GM12878 (cell line): Measurements from ENCODE around the gene KRTAP5-7. TPM values are rescaled to one million over a fixed set of nuclear protein-coding genes. Genes with fewer than 3 reads are reported as not detected.

Source experiments
- ATAC-seq: fragments of 200-7000 bp; cut with Tn5 transposase; 3 replicates; pipeline ENCODE4 v1.9.1; 2020; ENCODE audit warnings: mild to moderate bottlenecking, moderate library complexity
- BruUV-seq: library from RNA; stranded (reverse); fragments of 400-500 nt; replicated peaks from 2 replicates; lab custom pipeline; 2021; lab: Mats Ljungman, UMichigan
- CTCF ChIA-PET: fragments of 300-600 bp; sonication (Branson Sonifier 250); formaldehyde crosslinking; extraction: SDS; loops from one replicate; lab custom pipeline; 2021; ENCODE audit warnings: inconsistent platforms; lab: Yijun Ruan, JAX
- POLR2A ChIA-PET: fragments of 350-600 bp; formaldehyde crosslinking; extraction: SDS; loops from one replicate; lab custom pipeline; 2021; ENCODE audit warnings: inconsistent platforms; lab: Charles Lee
- RAD21 ChIA-PET: fragments of 300-600 bp; sonication (Branson Sonifier 250); formaldehyde crosslinking; loops from one replicate; lab custom pipeline; 2023; ENCODE audit warnings: antibody characterized with exemption; ENCODE audit not compliant: unreplicated experiment; lab: Charles Lee
- SMC1A ChIA-PET: fragments of 300-600 bp; sonication (Branson Sonifier 250); formaldehyde crosslinking; loops from one replicate; lab custom pipeline; 2023; ENCODE audit not compliant: unreplicated experiment, uncharacterized antibody; lab: Charles Lee
- DNase-seq: peaks from one replicate; pipeline ENCODE4 v3.0.0-alpha.2; 2011; ENCODE audit warnings: low read depth, low spot score
- FAIRE-seq: peaks from 3 replicates; lab custom pipeline; 2011; peaks lifted over from hg19 to GRCh38; lab: Jason Lieb, UNC
- H2AFZ ChIP-seq: 2 replicates; pipeline ENCODE4 v1.6.0; 2011; ENCODE audit warnings: low read depth, low read length, control low read depth; ENCODE audit not compliant: control insufficient read depth
- H3K27ac ChIP-seq: 2 replicates; pipeline ENCODE4 v1.5.1; 2011; ENCODE audit warnings: control low read depth; ENCODE audit not compliant: control insufficient read depth, insufficient read depth
- H3K27me3 ChIP-seq, 2 experiments: replicated peaks in 1 of 2; 2 replicates each; pipeline versions ENCODE4 v1.6.0 to v1.6.1; 2011; ENCODE audit warnings: low read length in 1 of 2; ENCODE audit not compliant: control insufficient read depth in 2 of 2, insufficient read depth in 2 of 2
- H3K36me3 ChIP-seq, 2 experiments: 2 replicates each; pipeline ENCODE4 v1.5.1; 2011; ENCODE audit warnings: low read length in 1 of 2; ENCODE audit not compliant: control insufficient read depth in 2 of 2, insufficient read depth in 2 of 2
- H3K4me1 ChIP-seq: 2 replicates; pipeline ENCODE4 v1.6.1; 2011; ENCODE audit warnings: mild to moderate bottlenecking, low read length, moderate library complexity, mixed read lengths; ENCODE audit not compliant: control insufficient read depth, insufficient read depth
- H3K4me2 ChIP-seq: 2 replicates; pipeline ENCODE4 v1.6.0; 2011; ENCODE audit warnings: control low read depth; ENCODE audit not compliant: control insufficient read depth, insufficient read depth
- H3K4me3 ChIP-seq: fragments of 200-600 bp; sonication (generic); 2 replicates; pipeline ENCODE4 v1.5.1; 2016
- H3K79me2 ChIP-seq: 2 replicates; pipeline ENCODE4 v1.6.0; 2011; ENCODE audit warnings: low read length; ENCODE audit not compliant: control insufficient read depth, insufficient read depth
- H3K9ac ChIP-seq: 2 replicates; pipeline ENCODE4 v1.8.0; 2011; ENCODE audit warnings: low read length, control low read depth, mixed read lengths; ENCODE audit not compliant: control insufficient read depth, insufficient read depth
- H3K9me3 ChIP-seq: replicated peaks from 3 replicates; pipeline ENCODE4 v1.5.1; 2011; ENCODE audit warnings: mild to moderate bottlenecking, low read length; ENCODE audit not compliant: control insufficient read depth, insufficient read depth
- H4K20me1 ChIP-seq: 2 replicates; pipeline ENCODE4 v1.6.0; 2011; ENCODE audit not compliant: control insufficient read depth, insufficient read depth
- ASH2L ChIP-seq: fragments of 300-600, 200-600 bp; sonication (generic); IDR thresholded peaks from 2 replicates; pipeline ENCODE4 v1.6.1; 2017; ENCODE audit warnings: low read depth, mild to moderate bottlenecking, borderline replicate concordance
- BHLHE40 ChIP-seq, 2 experiments: fragments of 450-650 bp in 1 of 2; IDR thresholded peaks; 2 replicates each; pipeline ENCODE4 v1.6.1; 2011 to 2017; ENCODE audit warnings: low read depth in 2 of 2, borderline replicate concordance in 1 of 2, improper control_type of control experiment in 1 of 2, low read length in 1 of 2, mild to moderate bottlenecking in 1 of 2
- EP300 ChIP-seq, 2 experiments: fragments of 150-350 bp in 1 of 2; IDR thresholded peaks; 2 replicates each; pipeline ENCODE4 v1.6.1; 2011 to 2012; ENCODE audit warnings: low read depth in 2 of 2, low read length in 2 of 2, borderline replicate concordance in 1 of 2, improper control_type of control experiment in 1 of 2, inconsistent platforms in 1 of 2; ENCODE audit not compliant: control insufficient read depth in 1 of 2
- HCFC1 ChIP-seq: fragments of 150-350 bp; IDR thresholded peaks from 2 replicates; pipeline ENCODE4 v1.6.1; 2014; ENCODE audit warnings: low read length
- JUND ChIP-seq: IDR thresholded peaks from 2 replicates; pipeline ENCODE4 v1.6.1; 2012; ENCODE audit warnings: low read depth, mild to moderate bottlenecking, low read length, improper control_type of control experiment, moderate library complexity
- MYB ChIP-seq: fragments of 150-350 bp; IDR thresholded peaks from 2 replicates; pipeline ENCODE4 v1.6.1; 2014; ENCODE audit warnings: mild to moderate bottlenecking, low read depth, low read length, borderline replicate concordance
- NR2C1 ChIP-seq: fragments of 450-650 bp; IDR thresholded peaks from 2 replicates; pipeline ENCODE4 v1.6.1; 2017; ENCODE audit warnings: antibody characterized with exemption, mild to moderate bottlenecking, moderate library complexity
- PAX5 ChIP-seq: IDR thresholded peaks from 2 replicates; pipeline ENCODE4 v1.6.1; 2011; ENCODE audit warnings: low read depth, low read length, borderline replicate concordance
- SMC3 ChIP-seq: IDR thresholded peaks from 2 replicates; pipeline ENCODE4 v1.6.1; 2011; ENCODE audit warnings: low read length, improper control_type of control experiment, borderline replicate concordance
- WGBS: methylation state at CpG from one replicate; pipeline ENCODE4 v1.1.6; 2016; ENCODE audit warnings: low lambda C conversion rate; ENCODE audit not compliant: insufficient replicate concordance, insufficient coverage; ENCODE audit errors: missing lambda C conversion rate; 5-methylcytosine and 5-hydroxymethylcytosine counted together
- in situ Hi-C: fragments of 300-500 bp; cut with MboI; formaldehyde crosslinking; loops from 9 replicates; pipeline ENCODE4 v1.14.3; 2018; ENCODE audit warnings: mixed read lengths
- intact Hi-C: fragments of 100-400 bp; cut with micrococcal nuclease; formaldehyde crosslinking; loops from one replicate; pipeline ENCODE4 v1.14.2; 2022; ENCODE audit not compliant: unreplicated experiment
- polyA plus RNA-seq, 11 experiments: library from polyadenylated mRNA; depleted of rRNA in 4 of 11; unstranded in 6 of 11; stranded (reverse) in 5 of 11; fragments of >200 nt; fragmentation: Nextera tagmentation in 4 of 11; fragmentation: Illumina TruSeq in 1 of 11; extraction: Ambion mirVana in 4 of 11; extraction: Trizol in 1 of 11; gene quantifications; 1 replicate in 1 of 11; 2 replicates in 10 of 11; pipeline versions ENCODE4 v1.2.1 to v1.2.3, GENCODE V29; 2011 to 2016; ENCODE audit warnings: inconsistent platforms in 2 of 11, missing spikeins in 2 of 11, low read depth in 1 of 11
- total RNA-seq, 4 experiments: library from RNA; depleted of rRNA in 3 of 4; stranded (reverse); fragments of >200 nt in 3 of 4; fragmentation: Illumina TruSeq in 1 of 4; extraction: Trizol in 1 of 4; gene quantifications; 2 replicates each; pipeline versions ENCODE4 v1.2.1 to v1.2.3, GENCODE V29; 2013 to 2021
- TF ChIP-seq, protein P1 (sequence below): fragments of 450-650 bp; IDR thresholded peaks from 2 replicates; pipeline ENCODE4 v1.6.1; 2017; ENCODE audit warnings: low read depth, mild to moderate bottlenecking, moderate library complexity
- TF ChIP-seq, protein P2 (sequence below): IDR thresholded peaks from 2 replicates; pipeline ENCODE4 v1.6.1; 2012; ENCODE audit warnings: mild to moderate bottlenecking, low read depth, low read length

The KRTAP5-7 gene
- total and polyA plus RNA-seq, 10 of the 15 experiments (the other 5 are each of a cell fraction or from before 2014, with no cell fraction given): 0.07 to 0.23 (median 0.19) TPM; not detected in 6

DNA sequence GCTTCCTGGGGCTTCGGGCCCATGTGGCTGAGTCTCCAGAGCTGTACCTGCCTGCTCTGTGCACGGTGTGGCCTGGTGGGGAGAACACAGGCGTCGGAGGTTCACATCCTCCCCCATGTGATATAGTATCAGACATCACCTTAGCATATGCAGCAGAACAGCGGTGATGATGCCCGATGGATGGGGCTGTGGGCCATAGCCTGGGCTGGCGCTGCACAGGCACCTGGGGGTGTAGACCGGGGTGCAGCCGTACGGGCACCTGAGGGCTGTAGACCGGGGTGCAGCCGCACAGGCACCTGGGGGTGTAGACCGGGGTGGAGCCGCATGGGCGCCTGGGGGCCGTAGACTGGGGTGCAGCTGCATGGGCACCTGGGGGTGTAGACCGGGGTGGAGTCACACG is 44.9 kb upstream of the KRTAP5-7 start:
- 96% methylated on average over 18 of the region's 18 CpGs for WGBS
- ChIA-PET SMC1A (no interaction called here), POLR2A (no interaction called here), RAD21 (no interaction called here), CTCF (no interaction called here)
- H3K9me3 ChIP-seq: no peaks in the 10 kb centered on the region
- no peak overlapping the region for H3K27ac ChIP-seq
- peaks cover 32 to 40% of the 10 kb centered on the region in 2 experiments for H3K36me3 ChIP-seq
- no peak overlapping the region for H3K4me2 ChIP-seq
- BruUV-seq: no TSS peak
- FAIRE-seq (no peak), ATAC-seq (no peak), DNase-seq (no peak)
- TF ChIP-seq ASH2L: no peak
- TF ChIP-seq, protein P1, sequence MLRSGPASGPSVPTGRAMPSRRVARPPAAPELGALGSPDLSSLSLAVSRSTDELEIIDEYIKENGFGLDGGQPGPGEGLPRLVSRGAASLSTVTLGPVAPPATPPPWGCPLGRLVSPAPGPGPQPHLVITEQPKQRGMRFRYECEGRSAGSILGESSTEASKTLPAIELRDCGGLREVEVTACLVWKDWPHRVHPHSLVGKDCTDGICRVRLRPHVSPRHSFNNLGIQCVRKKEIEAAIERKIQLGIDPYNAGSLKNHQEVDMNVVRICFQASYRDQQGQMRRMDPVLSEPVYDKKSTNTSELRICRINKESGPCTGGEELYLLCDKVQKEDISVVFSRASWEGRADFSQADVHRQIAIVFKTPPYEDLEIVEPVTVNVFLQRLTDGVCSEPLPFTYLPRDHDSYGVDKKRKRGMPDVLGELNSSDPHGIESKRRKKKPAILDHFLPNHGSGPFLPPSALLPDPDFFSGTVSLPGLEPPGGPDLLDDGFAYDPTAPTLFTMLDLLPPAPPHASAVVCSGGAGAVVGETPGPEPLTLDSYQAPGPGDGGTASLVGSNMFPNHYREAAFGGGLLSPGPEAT: no peak
- in situ Hi-C loops (no loop called here), intact Hi-C loops (no loop called here)
- H3K79me2 ChIP-seq: no peaks in the 10 kb centered on the region
- no peaks in the 10 kb centered on the region for H3K4me1 ChIP-seq
- H2AFZ ChIP-seq: no peak overlapping the region
- no peak overlapping the region for H3K9ac ChIP-seq
- no peak overlapping the region for H3K4me3 ChIP-seq
- H3K27me3 ChIP-seq: no peaks in the 10 kb centered on the region
- no peaks in the 10 kb centered on the region for H4K20me1 ChIP-seq

DNA sequence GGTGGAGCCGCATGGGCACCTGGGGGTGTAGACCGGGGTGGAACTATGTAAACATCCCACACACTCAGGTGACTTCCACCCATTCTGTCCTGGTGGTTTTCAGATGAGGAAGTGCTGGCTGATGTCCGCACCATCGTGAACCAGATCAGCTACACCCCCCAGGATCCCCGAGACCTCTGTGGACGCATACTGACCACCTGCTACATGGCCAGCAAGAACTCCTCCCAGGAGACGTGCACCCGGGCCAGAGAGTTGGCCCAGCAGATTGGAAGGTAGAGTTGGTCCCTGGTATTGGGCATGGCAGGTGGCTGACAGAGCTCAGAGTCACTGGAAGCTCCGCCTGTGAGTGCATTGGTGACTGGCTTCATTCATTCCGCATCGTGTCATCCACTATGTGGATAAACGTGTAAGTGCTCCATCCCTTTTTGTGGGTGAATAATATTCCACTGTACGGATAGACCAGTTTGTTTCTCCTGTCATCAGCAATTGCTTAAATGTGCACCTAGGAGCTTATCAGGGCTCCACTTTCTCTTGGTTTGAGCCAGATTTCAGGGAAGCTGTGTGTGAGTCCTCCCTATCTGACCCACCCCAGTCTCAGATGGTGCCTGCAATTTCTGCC is 44.2 kb upstream of the KRTAP5-7 start:
- ChIA-PET CTCF (no interaction called here), POLR2A (no interaction called here), SMC1A (interaction anchor here (0.6 kb wide), 1 partner anchor 1684 kb away, joined by 3 read pairs; no protein-coding TSS in a partner anchor), RAD21 (no interaction called here)
- over 99% methylated on average over 13 of the region's 13 CpGs for WGBS
- Histone ChIP-seq H3K4me3 (no peak overlapping the region), H3K36me3 (peaks cover 32 to 36% of the 10 kb centered on the region in 2 experiments), H3K27ac (no peak overlapping the region), H3K9me3 (no peaks in the 10 kb centered on the region), H3K4me2 (no peak overlapping the region), H3K27me3 (no peaks in the 10 kb centered on the region), H4K20me1 (no peaks in the 10 kb centered on the region), H3K4me1 (no peaks in the 10 kb centered on the region), H3K79me2 (no peaks in the 10 kb centered on the region), H2AFZ (no peak overlapping the region), H3K9ac (no peak overlapping the region)
- BruUV-seq: no TSS peak
- intact Hi-C loops: no loop called here
- DNase-seq: no peak
- in situ Hi-C loops: no loop called here
- ATAC-seq: no peak
- no peak for FAIRE-seq
- TF ChIP-seq, protein P2, sequence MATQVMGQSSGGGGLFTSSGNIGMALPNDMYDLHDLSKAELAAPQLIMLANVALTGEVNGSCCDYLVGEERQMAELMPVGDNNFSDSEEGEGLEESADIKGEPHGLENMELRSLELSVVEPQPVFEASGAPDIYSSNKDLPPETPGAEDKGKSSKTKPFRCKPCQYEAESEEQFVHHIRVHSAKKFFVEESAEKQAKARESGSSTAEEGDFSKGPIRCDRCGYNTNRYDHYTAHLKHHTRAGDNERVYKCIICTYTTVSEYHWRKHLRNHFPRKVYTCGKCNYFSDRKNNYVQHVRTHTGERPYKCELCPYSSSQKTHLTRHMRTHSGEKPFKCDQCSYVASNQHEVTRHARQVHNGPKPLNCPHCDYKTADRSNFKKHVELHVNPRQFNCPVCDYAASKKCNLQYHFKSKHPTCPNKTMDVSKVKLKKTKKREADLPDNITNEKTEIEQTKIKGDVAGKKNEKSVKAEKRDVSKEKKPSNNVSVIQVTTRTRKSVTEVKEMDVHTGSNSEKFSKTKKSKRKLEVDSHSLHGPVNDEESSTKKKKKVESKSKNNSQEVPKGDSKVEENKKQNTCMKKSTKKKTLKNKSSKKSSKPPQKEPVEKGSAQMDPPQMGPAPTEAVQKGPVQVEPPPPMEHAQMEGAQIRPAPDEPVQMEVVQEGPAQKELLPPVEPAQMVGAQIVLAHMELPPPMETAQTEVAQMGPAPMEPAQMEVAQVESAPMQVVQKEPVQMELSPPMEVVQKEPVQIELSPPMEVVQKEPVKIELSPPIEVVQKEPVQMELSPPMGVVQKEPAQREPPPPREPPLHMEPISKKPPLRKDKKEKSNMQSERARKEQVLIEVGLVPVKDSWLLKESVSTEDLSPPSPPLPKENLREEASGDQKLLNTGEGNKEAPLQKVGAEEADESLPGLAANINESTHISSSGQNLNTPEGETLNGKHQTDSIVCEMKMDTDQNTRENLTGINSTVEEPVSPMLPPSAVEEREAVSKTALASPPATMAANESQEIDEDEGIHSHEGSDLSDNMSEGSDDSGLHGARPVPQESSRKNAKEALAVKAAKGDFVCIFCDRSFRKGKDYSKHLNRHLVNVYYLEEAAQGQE: no peak
- TF ChIP-seq BHLHE40 (IDR thresholded peaks at IDR 0.05; ENCODE audit: borderline replicate concordance in 1 of 2, low read depth in 2 of 2, low read length in 1 of 2) (no peak), MYB (no peak), EP300 (IDR thresholded peaks at IDR 0.05; ENCODE audit: borderline replicate concordance in 1 of 2, control insufficient read depth in 1 of 2, low read depth in 2 of 2, low read length in 2 of 2) (no peak), JUND (no peak), SMC3 (no peak), PAX5 (no peak), HCFC1 (no peak), NR2C1 (no peak)
